A549 treated with ZK216348 at 1 μM for 4 hours (cell line): Measurements from ENCODE around the gene PDIK1L. TPM values are rescaled to one million over a fixed set of nuclear protein-coding genes. Genes with fewer than 3 reads are reported as not detected.

Experiments
- total RNA-seq: library from RNA; stranded (reverse); fragments of 200-300 nt; extraction: Qiagen RNA extraction; gene quantifications from 5 replicates; pipeline ENCODE4 v1.2.3, GENCODE V29; 2022; ENCODE audit warnings: low read depth

Gene PDIK1L
- 1.2 to 3.1 TPM (median 1.6 TPM) in 5 replicates for total RNA-seq

GRCh38 chr1:26111530-26112406, at the start of gene PDIK1L:
Gene PDIK1L (plus strand): TSS chr1:26111824. CDS start chr1:26114309, 2,485 bp downstream.

DNA sequence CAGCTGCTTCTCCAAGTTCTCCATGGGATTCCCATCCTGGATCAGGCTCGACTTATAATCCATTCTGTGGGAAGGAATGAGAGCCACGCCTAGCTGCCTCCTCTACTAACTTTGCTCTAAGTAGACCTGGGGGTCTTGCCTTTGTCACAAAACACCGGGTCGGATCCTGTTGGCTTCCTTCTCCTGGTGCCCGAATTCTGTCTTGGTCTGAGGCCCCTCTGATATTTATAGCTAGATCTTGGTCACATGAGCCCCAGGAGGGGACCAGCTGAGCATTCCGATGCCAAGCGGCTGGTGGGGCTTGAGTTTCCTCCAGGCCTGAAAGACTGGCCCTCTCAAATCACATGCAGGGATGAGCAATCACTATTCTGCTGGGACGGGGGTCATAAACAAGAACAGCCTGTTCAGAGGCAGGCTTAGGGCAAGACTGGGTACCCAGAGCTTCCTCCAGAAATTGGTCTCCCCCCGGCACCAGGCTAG, 44.2 kb upstream of the PDIK1L start, which contains the start of gene TRIM63:
Gene TRIM63, minus strand, starts transcription at position 199 of the 480 bp plus-strand sequence. Its CDS starts 136 bp downstream, at position 63.

GRCh38 chr1:26158908-26159742, 47.5 kb downstream of the PDIK1L start, which contains the start of gene FAM110D:
Gene FAM110D (plus strand): TSS chr1:26159079. CDS start chr1:26161292, 2,213 bp downstream.

DNA sequence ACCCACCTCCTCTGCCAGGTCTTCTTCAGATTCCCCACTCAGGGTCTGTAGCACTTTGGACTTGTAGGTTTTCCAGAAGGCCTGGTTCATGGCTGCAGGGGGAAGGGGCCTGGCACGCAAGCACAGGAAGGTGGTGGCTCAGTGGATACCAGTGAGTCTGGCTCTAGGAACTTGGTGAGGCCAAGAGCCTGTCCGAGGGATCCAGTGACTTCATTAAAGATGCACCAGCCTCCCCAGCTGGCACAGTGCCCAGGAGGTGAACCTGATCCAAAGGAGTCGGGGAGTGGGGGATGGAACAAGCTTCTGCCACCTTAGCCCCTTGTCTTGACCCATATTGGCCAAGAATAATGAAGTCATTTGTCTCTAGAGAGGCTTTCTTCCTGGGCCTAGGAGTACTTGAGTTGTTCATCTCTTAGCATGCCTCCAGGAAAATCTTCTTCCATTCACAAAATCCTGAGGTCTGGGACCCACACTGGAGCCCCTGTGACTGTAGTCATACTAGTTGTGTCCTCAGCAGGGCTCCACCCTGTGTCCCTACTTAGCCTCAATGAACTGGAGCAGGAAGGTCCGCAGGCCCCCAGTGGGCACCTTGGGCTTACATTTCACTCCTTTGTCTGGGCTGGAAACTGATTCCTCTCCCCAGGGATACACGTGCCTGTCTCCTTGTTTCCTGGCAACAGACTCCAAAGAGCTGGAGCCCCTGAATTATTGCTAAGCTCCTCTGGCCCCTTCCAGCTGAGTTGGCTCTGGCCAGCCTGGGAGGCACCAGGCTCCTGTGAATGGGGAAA, 57.0 kb downstream of the PDIK1L start, which contains the start of gene C1orf232:
Gene C1orf232, minus strand, starts transcription at position 554 of the 788 bp plus-strand sequence. Its CDS starts 464 bp downstream, at position 90.

GRCh38 chr1:26169669-26170471, 58.2 kb downstream of the PDIK1L start, which contains the start of gene ZNF593:
Gene ZNF593 (plus strand): TSS chr1:26169908. CDS start chr1:26169984, 76 bp downstream.

DNA sequence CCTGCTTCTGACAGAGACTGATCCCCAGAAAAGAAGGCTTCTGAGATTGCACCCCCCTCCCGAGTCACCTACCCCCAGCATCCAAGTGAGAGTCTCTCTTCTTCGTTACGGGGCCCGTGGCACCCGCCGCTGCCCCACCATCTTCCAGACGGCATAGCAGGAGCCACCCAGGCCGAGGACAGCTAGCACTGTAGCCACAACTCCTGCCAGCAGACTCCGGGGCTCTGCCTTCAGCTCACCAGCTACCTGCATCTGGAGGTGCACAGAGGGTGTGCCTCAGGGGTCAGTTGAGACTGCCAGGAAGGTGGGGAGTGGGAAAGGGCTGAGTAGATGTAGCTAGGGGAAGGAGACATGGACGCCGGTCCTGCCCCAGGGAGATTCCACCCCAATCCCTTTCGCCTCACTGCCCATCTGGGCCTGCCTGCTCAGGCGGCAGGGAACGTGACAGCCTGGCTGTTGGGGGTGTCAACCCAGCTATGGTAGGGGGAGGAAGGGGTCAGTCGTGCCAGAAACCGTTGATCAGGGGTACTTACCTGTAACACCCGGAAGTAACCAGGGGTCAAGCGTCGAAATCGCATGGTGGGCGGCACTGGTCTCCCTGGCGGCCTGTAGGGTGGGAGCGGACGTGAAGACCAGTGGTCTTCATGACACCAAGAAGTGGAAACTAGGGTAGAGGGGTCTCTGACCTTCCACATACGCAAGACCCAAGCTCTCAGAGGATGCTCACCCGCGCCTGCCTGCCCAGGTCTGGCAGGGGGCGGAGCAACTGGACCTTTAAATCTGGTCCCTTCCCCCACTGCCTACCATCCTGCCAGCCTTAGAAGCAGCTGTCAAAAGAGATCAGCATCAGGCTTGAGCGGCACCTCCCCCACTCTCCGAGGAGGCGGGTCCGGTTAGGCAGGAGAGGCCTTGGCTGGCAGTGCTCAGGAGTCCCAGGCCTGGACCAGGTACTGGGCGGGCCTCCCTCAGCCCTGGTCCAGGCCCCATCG, 59.8 kb downstream of the PDIK1L start, which contains the start of gene ZNF593OS:
Gene ZNF593OS, minus strand, starts transcription at position 749 of the 989 bp plus-strand sequence. Its CDS starts 171 bp downstream, at position 578.

Other genes starting within 250 kb of the PDIK1L start
- gene PAQR7, start 236.1 kb upstream of the PDIK1L start, total RNA-seq, result 4.5 to 7.4 TPM (median 6.7 TPM) in 5 replicates
- 212 to 300 TPM (median 222 TPM) in 5 replicates for gene STMN1, start 205.4 kb upstream of the PDIK1L start, total RNA-seq
- 5.5 to 8.8 TPM (median 6.9 TPM) in 5 replicates for gene PAFAH2, start 113.8 kb upstream of the PDIK1L start, total RNA-seq
- 0.05 TPM in 1 of 5 replicates, not detected in the others for gene EXTL1, start 90.0 kb upstream of the PDIK1L start, total RNA-seq
- gene SLC30A2, start 65.7 kb upstream of the PDIK1L start, total RNA-seq, result 0.09 to 0.31 TPM (median 0.25 TPM) in 5 replicates
- gene TRIM63, start 44.2 kb upstream of the PDIK1L start, total RNA-seq, result 0.43 to 0.85 TPM (median 0.60 TPM) in 5 replicates
- 0.05 to 0.06 TPM in 2 of 5 replicates, not detected in the others for gene FAM110D, start 47.3 kb downstream of the PDIK1L start, total RNA-seq
- not detected in 5 replicates for gene C1orf232, start 57.1 kb downstream of the PDIK1L start, total RNA-seq
- gene ZNF593, start 58.1 kb downstream of the PDIK1L start, total RNA-seq, result 43.9 to 63.0 TPM (median 59.9 TPM) in 5 replicates
- gene ZNF593OS, start 60.0 kb downstream of the PDIK1L start, total RNA-seq, result not detected in 5 replicates
- gene CNKSR1, start 65.7 kb downstream of the PDIK1L start, total RNA-seq, result 0.13 to 0.58 TPM (median 0.39 TPM) in 5 replicates
- gene CATSPER4, start 78.8 kb downstream of the PDIK1L start, total RNA-seq, result not detected in 5 replicates
- gene CEP85, start 122.4 kb downstream of the PDIK1L start, total RNA-seq, result 10.8 to 13.9 TPM (median 12.3 TPM) in 5 replicates
- gene SH3BGRL3, start 168.3 kb downstream of the PDIK1L start, total RNA-seq, result 121 to 161 TPM (median 145 TPM) in 5 replicates
- gene UBXN11, start 194.8 kb downstream of the PDIK1L start, total RNA-seq, result 7.0 to 17.5 TPM (median 15.1 TPM) in 5 replicates
- not detected in 5 replicates for gene CD52, start 206.1 kb downstream of the PDIK1L start, total RNA-seq
- 0.90 to 2.6 TPM (median 1.3 TPM) in 5 replicates for gene CRYBG2, start 242.3 kb downstream of the PDIK1L start, total RNA-seq